Activated T-cell treated with anti-CD3 and anti-CD28 coated beads, Interleukin-2, amount 50 U/mL, for 4 hours (primary cell): ENCODE results near the gene LZTFL1. TPM values are rescaled to one million over a fixed set of nuclear protein-coding genes. Genes with fewer than 3 reads are reported as not detected.

Source experiments
- ATAC-seq, 2 donors: fragments of 200-7000 bp; cut with Tn5 transposase; one replicate each; pipeline ENCODE4 v1.10.0; 2021
- DNase-seq: peaks from one replicate; pipeline ENCODE4 v3.0.0-alpha.2; 2020
- H3K27me3 Mint-ChIP-seq: one replicate; pipeline ENCODE4 v1.8.0; 2021; ENCODE audit warnings: low read depth, mixed read lengths
- H3K36me3 Mint-ChIP-seq: one replicate; pipeline ENCODE4 v1.8.0; 2022; ENCODE audit warnings: mixed read lengths; ENCODE audit not compliant: insufficient read depth
- H3K4me1 Mint-ChIP-seq: one replicate; pipeline ENCODE4 v1.8.0; 2021; ENCODE audit warnings: low read depth, mixed read lengths
- H3K4me3 Mint-ChIP-seq: one replicate; pipeline ENCODE4 v1.8.0; 2021; ENCODE audit warnings: mild to moderate bottlenecking, moderate library complexity, mixed read lengths
- H3K9me3 Mint-ChIP-seq: one replicate; pipeline ENCODE4 v1.8.0; 2021; ENCODE audit warnings: mixed read lengths
- total RNA-seq, 3 donors: library from RNA; stranded (reverse); gene quantifications; one replicate each; pipeline ENCODE4 v1.2.1, GENCODE V29; 2021

LZTFL1 gene
- total RNA-seq, 3 donors from 2014 or later = 4.6 to 7.5 (median 7.0) TPM

- no peaks in the 10 kb centered on the region for H3K9me3 Mint-ChIP-seq
- H3K36me3 Mint-ChIP-seq = no peaks in the 10 kb centered on the region
- H3K4me1 Mint-ChIP-seq = peaks cover 18% of the 10 kb centered on the region
- peaks cover 9% of the 10 kb centered on the region for H3K27me3 Mint-ChIP-seq
- DNase-seq (no peak), ATAC-seq (no peak)
- H3K4me3 Mint-ChIP-seq = no peak overlapping the region
Observed at GRCh38 chr3:45852828-45853227, 10.9 kb upstream of the LZTFL1 start.

GRCh38 chr3:45848392-45848791 lies 6.5 kb upstream of the LZTFL1 start:
- DNase-seq (no peak), ATAC-seq (no peak)
- no peaks in the 10 kb centered on the region for H3K36me3 Mint-ChIP-seq
- H3K27me3 Mint-ChIP-seq = peaks cover 10% of the 10 kb centered on the region
- peaks cover 4% of the 10 kb centered on the region for H3K4me1 Mint-ChIP-seq
- no peak overlapping the region for H3K4me3 Mint-ChIP-seq
- H3K9me3 Mint-ChIP-seq = no peaks in the 10 kb centered on the region

GRCh38 chr3:45844616-45845015 lies 2.7 kb upstream of the LZTFL1 start:
- no peaks in the 10 kb centered on the region for H3K9me3 Mint-ChIP-seq
- H3K36me3 Mint-ChIP-seq = no peaks in the 10 kb centered on the region
- ATAC-seq (no peak), DNase-seq (no peak)
- peaks cover 3% of the 10 kb centered on the region for H3K27me3 Mint-ChIP-seq
- no peak overlapping the region for H3K4me3 Mint-ChIP-seq
- H3K4me1 Mint-ChIP-seq = peaks cover 16% of the 10 kb centered on the region

GRCh38 chr3:45842851-45843625 lies 1.1 kb upstream of the LZTFL1 start:
- peaks cover 18% of the 10 kb centered on the region for H3K4me1 Mint-ChIP-seq
- no peak for ATAC-seq
- H3K4me3 Mint-ChIP-seq = peak overlapping the region; percentile 95
- no peaks in the 10 kb centered on the region for H3K36me3 Mint-ChIP-seq
- no peaks in the 10 kb centered on the region for H3K9me3 Mint-ChIP-seq
- H3K27me3 Mint-ChIP-seq = peaks cover 3% of the 10 kb centered on the region
- DNase-seq = no peak

- peak; percentile 53 to 57 for ATAC-seq
- Mint-ChIP-seq H3K9me3 (no peaks in the 10 kb centered on the region), H3K4me1 (peaks cover 18% of the 10 kb centered on the region), H3K36me3 (peaks cover 4% of the 10 kb centered on the region), H3K4me3 (peak overlapping the region; percentile 95), H3K27me3 (no peaks in the 10 kb centered on the region)
- DNase-seq = peak; percentile 7
Observed at GRCh38 chr3:45841420-45841756, 531 bp downstream of the LZTFL1 start.

GRCh38 chr3:45838466-45838865 lies 3.5 kb downstream of the LZTFL1 start:
- DNase-seq (no peak), ATAC-seq (no peak)
- H3K4me1 Mint-ChIP-seq = peaks cover 18% of the 10 kb centered on the region
- no peaks in the 10 kb centered on the region for H3K9me3 Mint-ChIP-seq
- no peaks in the 10 kb centered on the region for H3K27me3 Mint-ChIP-seq
- H3K36me3 Mint-ChIP-seq = peaks cover 22% of the 10 kb centered on the region
- H3K4me3 Mint-ChIP-seq = no peak overlapping the region

GRCh38 chr3:45832699-45833098 lies 9.2 kb downstream of the LZTFL1 start:
- H3K27me3 Mint-ChIP-seq = no peaks in the 10 kb centered on the region
- no peaks in the 10 kb centered on the region for H3K9me3 Mint-ChIP-seq
- no peak for DNase-seq
- no peak overlapping the region for H3K4me3 Mint-ChIP-seq
- peaks cover 53% of the 10 kb centered on the region for H3K36me3 Mint-ChIP-seq
- H3K4me1 Mint-ChIP-seq = no peaks in the 10 kb centered on the region
- ATAC-seq = no peak

- ATAC-seq (no peak), DNase-seq (no peak)
- Mint-ChIP-seq H3K4me3 (no peak overlapping the region), H3K36me3 (peaks cover 55% of the 10 kb centered on the region), H3K4me1 (peaks cover 10% of the 10 kb centered on the region), H3K27me3 (no peaks in the 10 kb centered on the region), H3K9me3 (no peaks in the 10 kb centered on the region)
Observed at GRCh38 chr3:45830121-45830520, 11.8 kb downstream of the LZTFL1 start.

- Mint-ChIP-seq H3K4me3 (no peak overlapping the region), H3K9me3 (no peaks in the 10 kb centered on the region), H3K27me3 (no peaks in the 10 kb centered on the region), H3K36me3 (peaks cover 49% of the 10 kb centered on the region), H3K4me1 (peaks cover 10% of the 10 kb centered on the region)
- DNase-seq (no peak), ATAC-seq (no peak)
Observed at GRCh38 chr3:45826908-45827307, 15.0 kb downstream of the LZTFL1 start.

GRCh38 chr3:45826321-45826720 lies 15.6 kb downstream of the LZTFL1 start:
- peaks cover 10% of the 10 kb centered on the region for H3K4me1 Mint-ChIP-seq
- H3K27me3 Mint-ChIP-seq = no peaks in the 10 kb centered on the region
- H3K4me3 Mint-ChIP-seq = no peak overlapping the region
- H3K9me3 Mint-ChIP-seq = no peaks in the 10 kb centered on the region
- H3K36me3 Mint-ChIP-seq = peaks cover 47% of the 10 kb centered on the region
- DNase-seq (no peak), ATAC-seq (peak; percentile 37 to 84)

GRCh38 chr3:45821127-45821526 lies 20.8 kb downstream of the LZTFL1 start:
- Mint-ChIP-seq H3K9me3 (peaks cover 4% of the 10 kb centered on the region), H3K4me1 (peaks cover 4% of the 10 kb centered on the region), H3K4me3 (no peak overlapping the region), H3K27me3 (no peaks in the 10 kb centered on the region), H3K36me3 (peaks cover 25% of the 10 kb centered on the region)
- no peak for DNase-seq
- ATAC-seq = no peak

- H3K4me3 Mint-ChIP-seq = no peak overlapping the region
- ATAC-seq (no peak), DNase-seq (no peak)
- H3K27me3 Mint-ChIP-seq = no peaks in the 10 kb centered on the region
- H3K36me3 Mint-ChIP-seq = peaks cover 29% of the 10 kb centered on the region
- peaks cover 2% of the 10 kb centered on the region for H3K4me1 Mint-ChIP-seq
- peaks cover 4% of the 10 kb centered on the region for H3K9me3 Mint-ChIP-seq
Observed at GRCh38 chr3:45819543-45819942, 22.4 kb downstream of the LZTFL1 start.

- DNase-seq = no peak
- Mint-ChIP-seq H3K27me3 (no peaks in the 10 kb centered on the region), H3K4me3 (no peak overlapping the region), H3K4me1 (peaks cover 2% of the 10 kb centered on the region), H3K9me3 (peaks cover 4% of the 10 kb centered on the region), H3K36me3 (peaks cover 24% of the 10 kb centered on the region)
- ATAC-seq = peak in 1 of 2 donors; percentile 38
Observed at GRCh38 chr3:45817831-45818522, 23.9 kb downstream of the LZTFL1 start.

GRCh38 chr3:45816544-45816943 lies 25.4 kb downstream of the LZTFL1 start:
- peaks cover 4% of the 10 kb centered on the region for H3K9me3 Mint-ChIP-seq
- H3K36me3 Mint-ChIP-seq = peaks cover 17% of the 10 kb centered on the region
- peaks cover 2% of the 10 kb centered on the region for H3K4me1 Mint-ChIP-seq
- H3K27me3 Mint-ChIP-seq = no peaks in the 10 kb centered on the region
- no peak for DNase-seq
- H3K4me3 Mint-ChIP-seq = no peak overlapping the region
- ATAC-seq = no peak

- H3K9me3 Mint-ChIP-seq = peaks cover 4% of the 10 kb centered on the region
- H3K4me1 Mint-ChIP-seq = peaks cover 2% of the 10 kb centered on the region
- DNase-seq (no peak), ATAC-seq (no peak)
- no peaks in the 10 kb centered on the region for H3K27me3 Mint-ChIP-seq
- peaks cover 12% of the 10 kb centered on the region for H3K36me3 Mint-ChIP-seq
- no peak overlapping the region for H3K4me3 Mint-ChIP-seq
Observed at GRCh38 chr3:45814322-45814721, 27.6 kb downstream of the LZTFL1 start.
